MM.1S (cell line): Measurements from ENCODE around the gene KLK13.
A peak's percentile ranks its signal among the peaks of the same experiment; 100 is the strongest.

ENCODE experiments used
- CTCF ChIP-seq: fragments of 300-600 bp; sonication (generic); IDR thresholded peaks from 2 replicates; pipeline ENCODE4 v1.5.1; 2016; ENCODE audit warnings: antibody characterized with exemption, low read length, mixed read lengths
- EZH2 ChIP-seq: fragments of 300-600 bp; sonication (generic); optimal IDR thresholded peaks from 2 replicates; pipeline ENCODE3; 2017; ENCODE audit warnings: low read depth, mild to moderate bottlenecking, antibody characterized with exemption, low read length, mixed read lengths
- EZH2phosphoT487 ChIP-seq: fragments of 300-600 bp; sonication (generic); IDR thresholded peaks from 2 replicates; pipeline ENCODE4 v1.6.1; 2018; ENCODE audit warnings: antibody characterized with exemption, low read length

DNA sequence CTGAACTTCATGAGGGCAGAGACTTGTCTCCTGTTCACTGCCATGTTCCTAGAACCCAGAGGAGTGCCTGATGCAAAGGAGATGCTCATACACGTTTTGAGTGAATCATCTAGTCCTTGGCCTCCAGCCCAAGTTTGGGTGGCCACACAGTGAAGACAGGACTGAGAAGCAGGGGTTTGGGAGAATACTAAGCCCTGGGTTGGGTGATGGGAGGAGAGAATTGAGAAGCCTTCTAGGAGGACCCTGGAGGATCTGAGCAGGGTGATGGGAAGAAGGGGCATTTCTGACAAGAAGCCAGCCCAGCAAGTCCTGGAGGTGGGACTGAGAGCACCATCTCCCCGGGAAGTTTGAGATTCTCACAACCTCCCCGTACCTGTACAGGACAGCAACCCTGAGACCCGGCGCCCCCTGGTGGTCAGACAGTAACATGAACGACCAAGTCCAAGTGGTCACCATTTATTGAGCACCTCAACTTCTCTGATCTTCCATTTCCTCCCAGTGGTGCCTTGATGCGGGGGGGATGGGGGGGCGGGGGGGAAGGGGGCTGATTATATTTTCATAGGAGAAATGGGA is 32.4 kb upstream of the KLK13 start:
- peak; percentile 42 for TF ChIP-seq CTCF
- TF ChIP-seq EZH2, result no peak
- TF ChIP-seq EZH2phosphoT487, result no peak
